NT2/D1 (cell line): ENCODE data around the gene TYK2.

Experiments used
- DNase-seq: peaks from one replicate; pipeline ENCODE4 v3.0.0-alpha.2; 2011; ENCODE audit warnings: low read depth, low spot score
- H3K27me3 ChIP-seq: 2 replicates; pipeline ENCODE4 v1.6.0; 2011; ENCODE audit warnings: mild to moderate bottlenecking; ENCODE audit not compliant: insufficient read length, insufficient read depth
- H3K36me3 ChIP-seq: 2 replicates; pipeline ENCODE4 v1.6.1; 2011; ENCODE audit warnings: mild to moderate bottlenecking, low read length, mixed read lengths; ENCODE audit not compliant: insufficient read depth, insufficient read length
- H3K4me1 ChIP-seq: 2 replicates; pipeline ENCODE4 v1.5.1; 2011; ENCODE audit not compliant: insufficient read depth, insufficient read length
- H3K4me3 ChIP-seq: 2 replicates; pipeline ENCODE4 v1.5.1; 2011; ENCODE audit warnings: low read depth; ENCODE audit not compliant: insufficient read length
- H3K9ac ChIP-seq: 2 replicates; pipeline ENCODE4 v1.6.0; 2011; ENCODE audit warnings: low read depth; ENCODE audit not compliant: insufficient read length
- H3K9me3 ChIP-seq: 2 replicates; pipeline ENCODE4 v1.5.1; 2011; ENCODE audit warnings: mild to moderate bottlenecking, low read length; ENCODE audit not compliant: insufficient read depth
- SUZ12 ChIP-seq: IDR thresholded peaks from 2 replicates; pipeline ENCODE4 v1.6.1; 2011; ENCODE audit not compliant: insufficient read length, insufficient read depth; ENCODE audit errors: extremely low read depth
- YY1 ChIP-seq: IDR thresholded peaks from 2 replicates; pipeline ENCODE4 v1.6.1; 2011; ENCODE audit not compliant: insufficient read length, insufficient read depth
- ZNF274 ChIP-seq: IDR thresholded peaks from 2 replicates; pipeline ENCODE4 v1.6.1; 2011; ENCODE audit warnings: mild to moderate bottlenecking, low read depth, low read length

Gene TYK2

GRCh38 chr19:10318807-10319682 is 61.3 kb downstream of the TYK2 start:
- no peak for TF ChIP-seq YY1
- no peak for TF ChIP-seq ZNF274
- no peaks in the 10 kb centered on the region for H3K27me3 ChIP-seq
- H3K9ac ChIP-seq = no peak overlapping the region
- H3K9me3 ChIP-seq = no peaks in the 10 kb centered on the region
- H3K4me3 ChIP-seq = no peak overlapping the region
- H3K36me3 ChIP-seq = peaks cover 78% of the 10 kb centered on the region
- peaks cover 12% of the 10 kb centered on the region for H3K4me1 ChIP-seq
- DNase-seq = no peak

DNA sequence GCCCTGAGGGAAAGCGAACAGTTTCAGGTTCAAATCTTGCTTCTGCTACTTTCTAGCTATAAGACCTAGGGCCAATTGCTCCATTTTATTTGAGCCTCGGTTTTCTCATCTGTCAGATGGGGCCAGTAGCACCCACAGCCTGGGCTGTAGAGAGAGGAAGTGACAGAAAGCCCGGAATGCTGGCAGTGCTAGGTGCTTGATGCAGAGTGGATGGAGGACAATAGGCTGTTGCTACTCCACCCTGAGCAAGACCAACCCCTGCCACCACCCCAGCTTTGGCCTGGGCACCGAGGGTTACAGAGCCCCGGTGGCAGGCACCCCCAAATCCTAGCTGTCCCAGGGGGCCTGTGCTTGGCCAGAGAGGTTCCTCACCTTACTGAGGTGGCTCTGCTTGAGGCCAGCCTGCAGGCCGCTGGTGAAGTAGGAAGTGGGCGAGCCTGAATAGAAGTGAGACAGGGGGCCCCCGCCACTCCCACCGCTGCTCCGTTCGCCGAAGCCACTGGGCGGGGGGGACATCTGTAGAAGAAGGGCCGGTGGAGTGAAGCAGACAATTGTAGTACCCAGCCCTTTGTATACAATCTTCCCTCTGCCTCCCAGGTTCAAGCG is 62.4 kb downstream of the TYK2 start:
- H3K9ac ChIP-seq = no peak overlapping the region
- H3K36me3 ChIP-seq = peaks cover 76% of the 10 kb centered on the region
- no peaks in the 10 kb centered on the region for H3K27me3 ChIP-seq
- no peak for DNase-seq
- H3K4me1 ChIP-seq = peaks cover 10% of the 10 kb centered on the region
- no peaks in the 10 kb centered on the region for H3K9me3 ChIP-seq
- TF ChIP-seq YY1 = no peak
- TF ChIP-seq ZNF274 = no peak
- TF ChIP-seq SUZ12 = no peak
- H3K4me3 ChIP-seq = no peak overlapping the region

GRCh38 chr19:10317045-10317856 is 63.1 kb downstream of the TYK2 start:
- H3K4me1 ChIP-seq = peaks cover 8% of the 10 kb centered on the region
- no peak overlapping the region for H3K4me3 ChIP-seq
- TF ChIP-seq SUZ12 (no peak), YY1 (no peak), ZNF274 (no peak)
- H3K9ac ChIP-seq = peak overlapping the region; percentile 21
- no peaks in the 10 kb centered on the region for H3K27me3 ChIP-seq
- H3K9me3 ChIP-seq = no peaks in the 10 kb centered on the region
- DNase-seq = no peak
- peaks cover 71% of the 10 kb centered on the region for H3K36me3 ChIP-seq

- H3K9ac ChIP-seq = peak overlapping the region; percentile 99
These were observed 63.9 kb downstream of the TYK2 start for GRCh38 chr19:10316229-10317044.

DNA sequence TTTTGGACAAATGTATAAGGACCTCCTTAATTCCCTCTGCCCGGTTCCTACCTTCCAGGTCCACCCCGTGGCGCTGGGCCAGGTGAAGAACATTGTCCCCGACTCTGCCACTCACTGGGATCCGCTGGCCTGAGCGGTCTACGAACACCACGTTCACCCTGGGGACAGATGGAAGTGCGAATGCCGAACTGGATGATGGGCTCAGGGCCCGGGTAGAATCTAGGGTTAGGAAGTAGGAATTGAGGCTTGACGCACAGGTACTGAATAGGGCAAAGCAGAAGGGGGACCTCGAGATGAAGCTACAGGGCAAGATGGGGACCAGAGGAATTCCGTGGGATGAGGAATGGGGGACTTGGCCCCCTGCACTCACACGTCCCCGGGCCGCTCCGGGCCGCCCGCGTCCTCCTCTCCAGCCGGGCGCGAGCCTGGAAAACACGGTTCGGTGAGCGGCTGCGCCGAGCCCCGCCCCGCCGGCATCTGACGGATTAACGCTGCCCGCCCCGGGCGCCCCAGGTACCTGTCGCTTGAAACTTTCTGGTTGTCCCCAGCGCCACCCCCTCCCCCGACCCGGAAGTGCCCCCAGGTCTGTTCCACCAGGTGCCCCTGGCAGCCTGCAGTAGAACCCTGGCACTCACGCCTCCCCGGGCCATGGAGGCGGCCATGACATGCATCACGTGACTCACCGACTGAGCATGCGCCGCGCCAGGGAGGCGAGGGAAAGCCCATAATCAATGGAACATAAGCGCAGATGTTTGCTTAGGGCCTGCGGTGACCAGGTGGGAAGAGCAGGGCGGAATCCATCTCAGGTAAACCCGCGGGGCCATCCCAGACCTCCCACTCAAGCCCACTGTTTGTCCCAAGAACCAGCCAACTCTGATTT is 64.8 kb downstream of the TYK2 start, which contains the start of gene FDX2:
FDX2 (minus strand) TSS at position 681 of the 880 bp plus-strand sequence; CDS start at position 662, 19 bp downstream.
- TF ChIP-seq YY1 (peak; percentile 94), SUZ12 (no peak), ZNF274 (no peak)
- peaks cover 11% of the 10 kb centered on the region for H3K4me1 ChIP-seq
- peak; percentile 70 for DNase-seq
- H3K27me3 ChIP-seq = no peaks in the 10 kb centered on the region
- H3K9me3 ChIP-seq = no peaks in the 10 kb centered on the region
- H3K9ac ChIP-seq = peak within 1 kb of the TSS; percentile 99
- H3K4me3 ChIP-seq = peak within 1 kb of the TSS; percentile 95
- H3K36me3 ChIP-seq = peaks cover 63% of the 10 kb centered on the region

More at GRCh38 chr19:10316229-10317044, 63.9 kb downstream of the TYK2 start:
- TF ChIP-seq SUZ12 (no peak), ZNF274 (no peak), YY1 (no peak)
- DNase-seq = no peak
- H3K4me3 ChIP-seq = no peak overlapping the region
- H3K36me3 ChIP-seq = peaks cover 66% of the 10 kb centered on the region
- no peaks in the 10 kb centered on the region for H3K9me3 ChIP-seq
- no peaks in the 10 kb centered on the region for H3K27me3 ChIP-seq
- peaks cover 6% of the 10 kb centered on the region for H3K4me1 ChIP-seq

DNA sequence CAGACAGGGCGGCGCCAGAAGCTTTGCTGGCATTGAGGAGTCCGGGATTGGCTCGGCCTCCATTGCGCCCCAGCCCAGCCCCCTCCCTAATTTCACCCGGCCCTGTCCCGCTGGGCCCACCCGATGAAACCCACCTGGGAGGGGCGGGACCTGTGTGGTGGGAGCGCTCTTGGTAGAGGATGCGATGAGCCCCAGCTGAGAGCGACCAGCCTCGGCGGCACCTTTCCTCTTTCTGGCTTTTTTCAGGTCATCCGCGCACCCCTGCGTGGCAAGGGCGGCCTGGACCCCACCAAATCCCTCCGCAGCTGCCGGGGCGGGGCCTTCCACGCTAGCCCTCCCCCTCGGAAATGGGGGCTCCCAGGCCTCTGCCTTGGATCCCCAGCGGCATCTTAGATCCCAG is 70.9 kb downstream of the TYK2 start, which contains the start of gene ZGLP1:
ZGLP1 (minus strand) TSS at position 393 of the 400 bp plus-strand sequence.
- Histone ChIP-seq H3K9me3 (no peaks in the 10 kb centered on the region), H3K36me3 (peaks cover 59% of the 10 kb centered on the region), H3K4me1 (peaks cover 13% of the 10 kb centered on the region), H3K27me3 (no peaks in the 10 kb centered on the region), H3K9ac (no peak within 1 kb of the TSS), H3K4me3 (no peak within 1 kb of the TSS)
- no peak for DNase-seq
- TF ChIP-seq SUZ12 = no peak
